HG03139 (cell line): Measurements from ENCODE around the gene ACOX1.

ENCODE experiments used
- ATAC-seq: cut with Tn5 transposase; IDR thresholded peaks from one replicate; pipeline ENCODE4 v1.9.1; 2021; ENCODE audit not compliant: unreplicated experiment

ACOX1 gene

DNA sequence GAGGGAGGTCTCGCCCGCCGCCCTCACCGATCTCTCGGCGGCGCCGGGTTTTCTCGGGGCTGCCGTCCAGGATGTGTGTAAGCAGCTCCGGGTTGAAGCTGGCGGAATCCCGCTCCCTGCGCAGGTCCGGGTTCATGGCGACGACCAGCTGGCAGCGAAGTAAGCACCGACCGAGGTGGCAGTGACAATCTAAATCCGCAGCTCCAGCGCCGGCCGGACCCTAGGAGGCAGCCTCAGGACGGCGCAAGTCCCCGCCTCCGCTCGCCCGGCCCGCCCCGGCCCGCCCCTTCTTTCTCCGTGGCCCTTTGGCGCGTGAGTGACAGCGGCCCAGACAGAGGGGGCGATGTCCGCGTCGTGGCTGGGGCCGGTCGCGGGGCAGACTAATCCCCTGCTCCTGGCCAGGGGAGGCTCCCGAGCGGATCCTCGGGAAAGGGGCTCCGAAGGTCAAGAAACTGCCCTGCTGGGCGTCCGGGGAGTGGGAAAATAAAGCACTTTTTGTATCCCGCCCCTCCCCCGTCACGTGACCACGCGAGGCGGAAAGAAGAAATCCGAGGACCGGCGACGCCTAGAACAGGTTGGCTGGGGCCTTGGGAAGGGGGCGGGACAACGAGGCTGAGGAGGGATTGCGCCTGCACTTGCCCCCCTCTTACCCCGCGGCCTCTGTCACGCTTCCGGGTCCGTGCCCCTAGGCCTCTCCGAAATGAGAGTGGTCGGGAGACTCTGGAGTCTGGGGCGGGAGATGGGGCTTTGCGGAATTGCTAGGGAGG lies at the start of gene ACOX1, which contains the start of gene TEN1:
Gene ACOX1, minus strand, starts transcription at position 229 of the 767 bp plus-strand sequence. Its CDS starts 93 bp downstream, at position 136.
Gene TEN1, plus strand, starts transcription at position 303 of the 767 bp plus-strand sequence. CDS start 6,953 bp downstream, outside the sequence.
- peak; percentile 92 for ATAC-seq

DNA sequence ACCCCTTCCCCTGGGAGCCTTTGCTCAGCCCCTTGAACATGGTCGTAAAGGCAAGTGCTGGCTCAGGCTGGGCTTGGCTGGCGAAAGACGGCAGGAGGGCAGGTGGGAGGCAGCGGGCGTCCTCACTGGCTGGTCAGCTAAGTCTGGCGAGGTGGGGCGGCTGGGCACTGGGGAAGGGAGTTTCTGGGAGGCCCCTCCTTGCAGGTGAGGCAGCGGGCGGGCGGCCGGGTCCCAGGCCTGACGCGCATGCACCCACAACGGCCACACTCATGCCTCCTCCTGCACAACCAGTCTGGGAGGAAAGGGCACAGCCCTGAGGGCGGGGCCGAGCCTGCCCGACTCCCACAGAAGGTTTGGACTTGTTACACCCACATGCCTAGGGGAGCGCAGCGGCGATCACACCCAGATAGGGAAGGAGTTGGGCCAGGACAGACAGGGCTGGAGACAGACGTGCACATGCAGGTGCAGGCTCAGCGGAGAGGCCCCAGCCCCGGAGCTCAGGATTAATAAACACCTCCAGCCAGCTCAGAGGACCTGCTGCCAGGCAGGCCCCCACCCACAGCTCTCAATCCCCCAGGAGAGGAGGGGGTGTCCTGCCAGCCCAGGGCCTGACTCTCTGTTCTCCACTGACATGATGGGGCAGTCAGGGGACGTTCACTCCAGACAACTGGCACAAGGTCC lies 48.3 kb upstream of the ACOX1 start, which contains the start of gene EVPL:
Gene EVPL, minus strand, starts transcription at position 148 of the 681 bp plus-strand sequence. Its CDS starts 108 bp downstream, at position 40.
- ATAC-seq = no peak

DNA sequence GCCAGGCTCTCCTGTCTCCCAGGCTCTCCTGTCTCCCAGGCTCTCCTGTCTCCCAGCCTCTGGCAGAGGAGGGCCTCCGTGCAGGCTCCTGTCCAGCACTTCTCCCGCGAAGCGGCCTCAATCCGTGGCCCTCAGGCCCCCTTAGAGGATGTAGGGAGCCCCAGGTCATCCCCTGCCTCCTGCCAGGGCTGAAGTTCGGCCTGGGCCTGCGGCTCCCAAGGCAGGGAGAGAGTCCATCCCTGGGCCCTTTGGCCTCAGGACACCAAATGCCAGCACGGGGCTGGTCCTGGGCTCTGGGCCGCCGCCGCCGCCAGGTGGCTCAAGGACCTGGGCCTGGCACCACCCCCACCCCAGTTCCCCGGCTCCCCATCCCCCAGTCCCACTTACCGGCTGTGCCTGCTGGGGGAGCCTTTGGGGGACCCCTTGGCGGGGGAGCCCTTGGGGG lies 47.8 kb upstream of the ACOX1 start:
- no peak for ATAC-seq

DNA sequence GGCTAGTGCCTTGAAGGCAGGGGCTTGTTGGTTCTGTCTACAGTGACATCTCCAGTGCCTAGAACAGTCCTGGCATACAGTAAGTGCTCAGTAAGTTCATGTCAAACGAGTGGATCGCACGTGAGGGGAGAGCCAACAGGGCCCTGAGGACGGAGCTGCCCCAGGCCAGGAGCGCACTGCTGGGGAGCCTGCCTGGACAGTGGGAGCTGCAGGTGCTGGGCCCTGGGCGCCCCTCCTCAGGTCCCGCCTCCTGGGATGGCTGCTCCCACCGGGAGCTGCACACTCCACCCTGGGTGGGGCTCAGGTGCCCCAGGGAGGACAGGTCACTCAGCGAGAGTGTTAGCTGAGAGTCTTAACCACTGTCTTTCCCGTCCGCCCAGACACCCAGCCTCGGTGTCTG lies 46.3 kb upstream of the ACOX1 start:
- ATAC-seq = no peak

DNA sequence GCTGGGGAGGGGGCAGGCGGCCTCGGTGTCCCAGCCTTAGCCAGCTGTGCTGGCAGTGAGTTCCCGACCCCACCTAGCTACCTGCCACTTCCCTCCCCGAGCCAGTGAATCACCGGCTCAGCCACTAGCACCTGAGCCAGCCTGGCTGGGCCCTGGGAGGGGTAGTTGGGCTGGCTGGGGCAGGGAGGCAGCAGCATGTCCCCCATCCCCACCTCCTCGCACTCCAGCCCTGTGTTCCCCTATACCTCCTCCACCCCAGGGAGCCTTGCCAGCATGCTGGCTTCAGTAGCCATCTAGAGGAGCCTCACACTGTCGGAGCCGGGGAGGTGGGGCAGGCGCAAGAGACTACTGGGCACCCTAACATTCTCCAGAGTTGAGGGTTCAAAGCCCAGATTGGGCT lies 45.4 kb upstream of the ACOX1 start:
- ATAC-seq = no peak

DNA sequence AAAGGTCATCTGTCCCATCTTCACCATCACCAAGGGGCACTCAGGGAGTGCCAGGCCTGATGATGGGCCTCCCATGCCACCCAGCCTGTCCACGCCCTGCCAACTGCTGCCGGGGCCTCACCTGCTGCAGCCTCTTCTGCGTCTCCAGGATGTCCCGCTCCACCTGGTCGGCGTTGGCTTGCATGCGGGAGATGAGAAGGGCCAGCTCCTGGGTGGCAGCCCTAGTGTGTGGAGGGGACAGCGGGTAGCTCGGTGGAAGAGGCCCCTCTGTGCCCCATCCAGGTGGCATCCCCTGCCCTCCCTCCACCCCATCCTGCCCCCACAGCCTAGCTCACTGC lies 44.9 kb upstream of the ACOX1 start:
- no peak for ATAC-seq

DNA sequence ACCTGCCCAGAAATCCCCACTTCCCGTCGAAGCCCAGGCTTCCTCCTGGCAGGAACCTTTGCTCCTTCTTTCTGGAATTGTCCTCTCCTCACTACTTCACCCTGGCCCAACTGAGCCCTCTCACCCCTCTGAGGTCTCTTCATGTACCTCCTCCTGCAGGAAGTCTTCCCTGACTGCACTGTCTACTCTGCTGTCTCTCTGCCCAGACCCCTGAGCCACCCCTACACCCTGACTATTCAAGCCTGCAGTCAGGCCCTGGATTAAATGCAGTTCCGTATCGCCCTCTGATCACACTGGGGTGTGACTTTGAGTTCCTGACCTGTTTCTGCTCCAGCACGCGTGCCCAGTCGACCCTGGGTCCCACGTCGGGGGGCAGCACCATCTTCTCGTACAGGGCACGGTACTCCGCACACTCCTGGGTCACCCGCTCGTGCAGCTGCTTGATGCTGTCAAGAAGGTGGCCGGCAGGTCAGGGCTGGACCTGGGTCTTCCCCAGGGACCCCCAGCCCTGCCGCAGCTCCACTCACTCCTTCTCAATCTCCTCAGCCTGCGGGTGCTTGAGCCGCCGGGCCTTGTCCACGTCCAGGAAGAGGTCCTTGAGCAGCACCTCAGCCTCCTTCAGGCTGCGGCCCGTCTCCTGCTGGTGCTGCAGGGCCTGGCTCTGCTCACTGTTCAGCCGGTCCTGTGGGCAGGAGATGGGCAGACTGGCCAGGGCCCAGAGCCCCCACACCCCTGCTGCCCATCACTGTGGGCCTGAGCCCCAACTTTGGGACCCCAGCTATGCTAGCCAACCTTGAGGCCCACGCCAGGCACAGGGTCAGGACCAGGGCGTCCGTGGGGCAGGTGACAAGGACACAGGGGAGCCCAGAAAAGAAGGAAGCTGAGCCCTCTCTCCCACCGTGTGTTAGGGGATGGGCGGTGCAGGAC lies 44.3 kb upstream of the ACOX1 start:
- ATAC-seq = no peak

DNA sequence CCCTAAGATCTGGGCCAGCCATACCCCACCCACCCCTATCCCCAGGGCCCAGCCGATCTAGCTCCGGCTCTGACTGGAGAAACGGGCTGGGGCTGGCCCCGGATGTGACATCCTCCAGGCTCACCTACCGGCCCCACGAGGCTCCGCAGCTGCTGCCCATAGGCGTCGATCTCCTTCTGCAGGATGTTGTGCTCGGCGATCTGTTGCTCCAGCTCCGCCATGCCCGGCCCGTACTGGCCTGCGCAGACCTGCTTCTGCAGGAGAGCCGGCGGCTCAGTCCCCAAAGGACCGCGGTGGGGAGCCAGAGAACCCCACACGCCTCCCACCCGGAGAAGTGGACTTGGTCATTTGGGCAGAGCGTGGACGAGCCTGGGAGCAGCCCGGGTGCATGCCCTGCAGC lies 43.3 kb upstream of the ACOX1 start:
- ATAC-seq = no peak

DNA sequence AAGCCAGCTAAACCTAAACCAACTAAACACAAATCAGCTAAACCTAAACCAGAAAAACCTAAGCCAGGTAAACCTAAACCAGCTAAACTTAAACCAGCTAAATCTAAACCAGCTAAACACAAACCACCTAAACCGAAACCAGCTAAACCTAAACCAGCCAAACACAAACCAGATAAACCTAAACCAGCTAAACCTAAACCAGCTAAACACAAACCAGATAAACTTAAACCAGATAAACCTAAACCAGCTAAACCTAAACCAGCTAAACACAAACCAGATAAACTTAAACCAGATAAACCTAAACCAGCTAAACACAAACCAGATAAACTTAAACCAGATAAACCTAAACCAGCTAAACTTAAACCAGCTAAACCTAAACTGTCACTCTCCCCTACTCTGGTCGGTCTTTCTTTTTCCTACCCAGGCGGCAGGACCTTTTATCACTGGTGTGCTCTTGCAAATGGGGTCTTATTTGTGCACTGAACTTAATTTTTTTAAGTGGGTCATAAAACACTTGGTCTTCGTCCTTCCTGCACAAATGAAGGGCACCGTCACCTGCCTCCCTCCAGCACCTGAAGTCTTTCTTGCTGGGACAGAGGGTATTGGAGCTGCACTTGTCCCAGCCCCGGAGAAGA lies 41.0 kb upstream of the ACOX1 start:
- ATAC-seq = no peak

DNA sequence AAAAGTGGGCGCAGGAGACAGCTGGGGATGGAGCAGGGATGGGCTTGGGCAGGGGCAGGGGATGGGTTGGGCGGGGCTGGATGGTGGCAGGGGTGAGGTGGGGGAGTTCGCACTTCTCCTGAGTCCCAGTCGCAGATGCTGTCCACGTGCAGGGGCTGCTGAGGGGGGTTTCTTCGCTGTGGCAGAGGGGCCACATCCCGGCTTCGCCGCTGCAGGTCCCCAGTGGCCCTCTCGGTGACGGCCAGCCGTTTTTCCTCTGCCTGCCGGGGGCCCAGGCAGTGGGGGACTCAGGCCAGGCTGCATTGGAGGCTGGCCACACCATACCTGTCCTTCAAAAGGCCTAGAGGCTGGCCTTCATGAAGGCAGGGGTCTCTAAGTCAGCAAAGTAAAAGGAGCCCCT lies 39.8 kb upstream of the ACOX1 start:
- no peak for ATAC-seq

DNA sequence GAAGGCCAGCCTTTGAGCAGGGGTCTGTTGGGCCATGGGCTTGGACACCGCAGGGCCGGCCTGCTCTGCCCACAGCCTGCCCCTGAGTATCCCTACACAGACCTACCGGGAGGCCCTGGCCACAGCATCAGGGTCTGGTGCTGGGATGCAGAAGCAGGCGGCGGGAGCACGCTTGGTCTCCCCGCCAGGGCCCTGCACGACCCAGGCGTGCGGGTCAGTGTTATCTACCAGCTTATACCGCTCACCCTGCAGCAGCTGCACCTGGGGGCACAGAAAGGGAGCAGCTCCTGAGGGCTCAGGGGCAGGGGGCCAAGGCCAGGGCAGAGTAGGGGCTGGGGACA lies 39.3 kb upstream of the ACOX1 start:
- ATAC-seq = no peak

DNA sequence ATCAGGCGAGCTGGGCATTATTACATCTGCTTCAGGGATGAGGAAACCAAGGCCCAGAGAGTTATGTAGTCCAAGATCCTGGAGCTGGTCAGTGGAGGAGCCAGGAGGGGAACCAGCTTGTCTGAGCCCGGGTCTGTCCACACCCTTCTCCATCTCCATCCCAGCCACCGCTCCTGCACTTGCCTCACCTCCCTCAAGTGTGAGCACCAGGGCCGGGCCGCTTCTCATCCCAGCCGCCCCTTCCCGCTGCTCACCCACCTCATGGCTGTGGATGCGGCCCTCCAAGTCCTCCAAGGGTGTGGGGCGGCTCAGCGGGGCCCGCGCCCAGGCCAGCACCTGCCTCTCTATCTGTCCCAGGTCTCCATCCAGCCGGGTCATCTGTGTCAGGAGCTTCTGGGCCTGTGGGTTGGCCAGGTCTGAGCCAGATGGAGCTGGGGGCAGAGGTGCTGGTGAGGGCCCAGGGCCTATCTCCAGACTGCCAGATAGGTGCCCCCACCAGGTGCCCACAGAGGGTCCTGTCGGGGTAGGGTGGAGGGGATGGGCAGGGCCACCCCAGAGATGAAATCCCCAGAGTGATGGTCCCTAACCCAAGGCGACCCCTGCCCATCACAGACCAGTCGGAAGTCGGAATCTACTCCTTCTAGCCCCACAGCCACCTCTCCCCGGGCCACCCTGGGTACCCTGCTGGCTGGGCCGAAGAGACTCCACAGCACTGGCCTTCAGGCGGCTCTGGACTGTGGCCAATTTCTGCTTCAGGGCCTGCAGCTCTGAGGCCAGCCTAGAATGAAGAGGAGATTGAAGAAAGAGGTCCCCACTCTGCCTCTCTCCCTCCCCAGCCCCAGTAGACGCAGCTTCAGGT lies 38.7 kb upstream of the ACOX1 start:
- no peak for ATAC-seq

DNA sequence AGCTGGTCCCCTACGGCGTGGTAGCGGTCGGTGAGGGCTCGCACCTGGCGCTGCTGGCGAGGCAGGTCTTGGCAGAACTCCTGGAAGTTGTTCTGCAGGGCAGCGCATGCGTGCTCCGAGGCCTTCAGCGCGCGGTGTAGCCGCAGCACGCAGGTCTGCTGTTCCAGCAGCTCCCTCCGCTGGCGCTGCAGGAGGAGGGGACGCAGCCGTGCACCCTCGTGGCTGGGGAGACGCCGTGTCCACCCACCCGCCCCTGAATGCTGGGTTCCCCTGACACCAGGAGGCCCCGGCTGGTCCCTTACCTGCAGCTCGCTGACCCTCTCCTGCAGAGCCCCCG lies 35.9 kb upstream of the ACOX1 start:
- no peak for ATAC-seq

DNA sequence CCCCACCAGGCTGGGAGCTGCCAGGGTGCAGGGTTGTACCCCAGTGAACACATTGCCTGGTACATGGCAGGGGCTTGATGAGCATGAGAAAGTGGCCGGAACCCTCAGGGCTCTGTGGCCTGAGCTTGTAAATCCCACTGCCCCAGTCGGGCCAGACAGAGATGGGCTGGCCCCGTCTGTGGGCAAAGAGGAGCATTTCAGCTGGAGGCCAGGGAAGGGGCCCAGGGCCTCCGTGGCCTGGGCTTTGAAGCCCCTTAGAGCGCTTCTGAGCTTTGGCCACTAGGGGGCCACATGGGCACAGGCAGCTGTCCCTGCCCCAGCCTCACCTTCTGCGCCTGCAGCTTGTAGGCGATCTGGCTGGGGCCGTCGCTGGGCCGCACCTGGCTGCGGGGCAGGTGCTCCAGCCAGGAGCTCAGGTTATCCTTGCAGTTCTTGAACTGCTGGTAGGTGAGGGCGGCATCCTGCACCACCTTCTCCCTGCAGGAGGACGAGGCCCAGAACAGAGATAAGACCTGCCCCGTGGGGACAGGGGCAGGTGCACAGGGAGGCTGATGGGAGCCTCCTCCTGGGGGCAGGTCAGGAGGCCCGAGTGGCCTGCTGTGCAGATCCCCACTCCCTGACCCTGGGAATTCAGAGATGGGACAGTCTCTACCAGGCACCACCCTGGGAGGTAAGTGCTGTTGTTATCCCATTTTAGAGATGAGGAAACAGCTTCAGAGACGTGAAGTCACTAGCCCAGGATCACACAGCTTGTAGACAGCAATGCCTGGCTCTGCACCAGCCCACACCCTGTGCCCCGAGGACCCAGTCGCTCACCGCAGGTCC lies 35.3 kb upstream of the ACOX1 start:
- no peak for ATAC-seq

DNA sequence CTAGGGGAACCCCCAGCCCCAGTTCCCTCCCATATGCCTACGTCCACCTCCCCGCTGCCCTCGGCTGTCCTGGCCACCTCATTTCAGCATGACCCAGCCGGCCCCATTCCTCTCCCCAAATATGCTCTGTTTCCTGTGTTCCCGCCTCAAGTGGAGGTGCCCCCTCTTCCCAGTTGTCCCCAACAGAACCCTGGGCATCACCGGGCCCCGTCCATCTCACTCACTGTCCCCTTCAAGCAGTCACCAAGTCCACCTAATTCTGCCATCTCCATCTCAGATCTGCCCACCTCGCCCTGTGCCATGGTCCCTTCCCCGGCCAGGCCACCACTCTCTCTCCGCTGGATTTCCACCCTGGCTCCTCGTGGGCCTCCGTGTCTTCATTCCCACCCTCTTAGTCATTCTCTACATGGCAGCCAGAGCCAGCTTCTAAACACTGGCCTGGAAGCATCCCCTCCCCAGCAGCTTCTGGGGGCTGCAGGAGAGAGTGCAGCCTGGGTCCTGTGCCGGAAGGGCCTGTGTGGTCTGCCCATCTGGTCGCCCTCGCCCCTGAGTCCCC lies 34.5 kb upstream of the ACOX1 start:
- no peak for ATAC-seq

DNA sequence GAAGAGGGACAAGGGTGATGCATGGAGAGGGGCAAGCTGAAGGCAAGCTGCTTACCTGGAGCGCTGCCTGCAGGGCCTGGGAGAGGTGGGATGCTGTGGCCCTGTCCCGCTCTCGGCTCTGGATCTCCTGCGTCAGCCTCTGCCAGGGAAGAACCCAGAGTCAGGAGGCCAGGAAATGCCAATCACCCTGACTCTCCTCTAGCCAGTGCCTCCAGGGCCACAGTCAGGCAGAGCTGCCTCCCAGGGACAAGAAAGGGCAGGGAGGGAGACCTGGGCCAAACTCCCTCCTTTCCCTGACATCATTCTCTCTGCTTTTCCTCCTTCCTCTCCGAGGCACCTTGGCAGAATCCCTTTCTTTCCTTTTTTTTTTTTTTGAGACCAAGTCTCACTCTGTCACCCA lies 33.0 kb upstream of the ACOX1 start:
- ATAC-seq = no peak

DNA sequence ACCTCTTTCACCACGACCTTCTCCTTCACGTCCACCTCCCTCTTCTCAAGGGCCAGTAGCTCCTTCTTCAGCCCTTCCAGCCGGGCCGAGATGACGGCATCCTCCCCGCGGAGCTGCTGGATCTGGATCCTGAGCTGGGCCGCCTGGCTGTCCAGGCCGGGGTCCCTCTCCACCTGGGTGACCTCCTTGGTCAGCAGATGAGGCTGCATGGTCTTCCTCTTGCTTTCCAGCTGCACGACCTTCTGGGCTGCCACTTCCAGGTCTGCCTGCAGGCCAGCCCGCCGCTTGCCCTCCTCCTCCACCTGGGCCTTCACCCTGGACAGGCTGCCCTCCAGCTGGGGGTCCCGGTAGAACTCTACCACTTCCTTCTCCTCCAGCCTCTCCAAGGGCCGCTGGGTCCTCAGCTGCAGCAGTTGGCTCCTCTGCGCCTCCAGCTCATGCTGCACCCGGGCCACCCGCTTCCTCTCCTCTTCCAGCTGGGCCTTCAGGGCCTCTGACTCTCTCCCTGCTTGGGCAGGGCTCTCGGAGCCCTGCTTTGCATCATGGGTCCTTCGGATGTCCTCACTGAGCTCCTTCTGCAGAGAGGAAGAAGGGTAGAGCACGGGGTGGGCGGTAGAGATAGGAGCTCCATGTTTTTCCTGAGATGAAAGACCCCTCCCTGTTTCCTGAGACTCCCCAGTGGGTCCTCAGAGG lies 31.1 kb upstream of the ACOX1 start:
- ATAC-seq = no peak

DNA sequence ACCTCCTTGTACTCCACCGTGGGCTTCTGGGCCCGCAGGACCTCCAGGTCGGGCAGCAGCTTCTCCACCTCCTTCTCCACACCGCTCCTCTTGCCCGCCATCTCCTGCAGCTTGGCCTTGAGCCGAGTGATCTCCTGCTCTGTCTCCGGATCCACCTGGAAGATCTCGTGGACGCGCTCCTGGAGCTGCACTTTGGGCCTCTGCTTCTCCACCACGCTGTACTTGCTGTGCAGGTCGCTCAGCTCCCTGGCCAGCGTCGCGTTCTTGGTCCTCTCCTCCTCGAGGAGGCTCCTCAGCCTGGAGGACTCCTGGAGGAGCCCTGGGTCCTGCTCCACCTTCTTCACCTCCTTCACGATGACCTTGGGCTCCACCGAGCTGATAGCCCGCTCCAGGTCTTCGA lies 30.5 kb upstream of the ACOX1 start:
- ATAC-seq = no peak
